HCT116 (cell line): ENCODE data around the gene GPR27.

Source experiments
- EGR1 ChIP-seq: IDR thresholded peaks from 2 replicates; pipeline ENCODE4 v1.6.1; 2012; ENCODE audit warnings: low read depth
- EZH2 ChIP-seq: fragments of 200-600 bp; sonication (generic); IDR thresholded peaks from 2 replicates; pipeline ENCODE4 v1.6.1; 2017; ENCODE audit warnings: antibody characterized with exemption, mixed run types
- TF ChIP-seq, protein P1 (sequence below): IDR thresholded peaks from 2 replicates; pipeline ENCODE4 v1.6.1; 2012

DNA sequence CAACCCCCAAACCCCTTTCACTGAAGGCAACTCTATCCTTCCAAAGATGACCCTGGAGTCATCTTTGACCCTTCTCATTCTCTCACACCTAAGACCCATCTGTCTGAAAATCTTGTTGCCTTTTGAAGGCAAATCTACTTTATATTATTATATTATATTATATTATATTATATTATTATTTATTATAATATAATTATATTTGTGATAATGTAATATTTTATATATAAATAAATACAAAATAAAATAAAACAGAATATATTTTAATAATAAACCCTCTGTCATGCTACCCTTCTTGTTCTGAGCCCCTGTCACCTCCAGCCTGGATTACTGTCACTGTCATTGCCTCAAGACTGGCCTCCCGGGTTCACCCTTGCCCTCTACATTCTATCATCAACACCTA, 36.3 kb downstream of the GPR27 start:
- TF ChIP-seq EZH2 (no peak), EGR1 (no peak)
- TF ChIP-seq, protein P1, sequence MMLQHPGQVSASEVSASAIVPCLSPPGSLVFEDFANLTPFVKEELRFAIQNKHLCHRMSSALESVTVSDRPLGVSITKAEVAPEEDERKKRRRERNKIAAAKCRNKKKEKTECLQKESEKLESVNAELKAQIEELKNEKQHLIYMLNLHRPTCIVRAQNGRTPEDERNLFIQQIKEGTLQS = no peak
